Tibial artery (tissue), 4 donors: ENCODE measurements around the gene SYNPR.

Source experiments
- DNase-seq, 2 donors: peaks; one replicate each; pipeline ENCODE4 v3.0.0-alpha.2; 2019
- H3K27ac ChIP-seq, 2 donors: fragments of 200-600 bp; sonication (generic) in 1 of 2; 1 replicate in 1 of 2; 2 replicates in 1 of 2; pipeline ENCODE4 v1.5.1; 2018 to 2019; ENCODE audit warnings: mild to moderate bottlenecking in 1 of 2
- H3K27me3 ChIP-seq, 2 donors: fragments of 200-600 bp; sonication (generic) in 1 of 2; one replicate each; pipeline versions ENCODE4 v1.5.1 to v1.6.0; 2016 to 2019
- H3K36me3 ChIP-seq, 3 donors: fragments of 200-600 bp; sonication (generic) in 2 of 3; one replicate each; pipeline ENCODE4 v1.5.1; 2016 to 2019; ENCODE audit warnings: mild to moderate bottlenecking in 2 of 3
- H3K4me1 ChIP-seq, 4 donors: fragments of 200-600 bp; sonication (generic) in 2 of 4; 1 replicate in 3 of 4; 2 replicates in 1 of 4; pipeline ENCODE4 v1.5.1; 2016 to 2019
- H3K4me3 ChIP-seq, 2 donors: fragments of 200-600 bp; sonication (generic) in 1 of 2; 1 replicate in 1 of 2; 2 replicates in 1 of 2; pipeline ENCODE4 v1.5.1; 2018 to 2019; ENCODE audit warnings: mild to moderate bottlenecking in 2 of 2
- H3K9me3 ChIP-seq, 3 donors: fragments of 200-600 bp; sonication (generic) in 1 of 3; one replicate each; pipeline ENCODE4 v1.5.1; 2016 to 2019
- CTCF ChIP-seq, 2 experiments: fragments of 200-600 bp in 1 of 2; fragments of 450-650 bp in 1 of 2; IDR thresholded peaks; one replicate each; pipeline ENCODE4 v1.5.1; 2017 to 2019; ENCODE audit warnings: antibody characterized with exemption in 2 of 2, mild to moderate bottlenecking in 1 of 2, moderate library complexity in 1 of 2
- intact Hi-C: fragments of 100-400 bp; cut with DNase I; formaldehyde crosslinking; loops from one replicate; pipeline ENCODE4 v1.15.0; 2023; ENCODE audit warnings: low total_unique reads

The SYNPR gene

GRCh38 chr3:63514678-63515077 lies 236.6 kb downstream of the SYNPR start:
- TF ChIP-seq CTCF (IDR thresholded peaks at IDR 0.05) = no peak

GRCh38 chr3:63519426-63519825 lies 241.3 kb downstream of the SYNPR start:
- no peak overlapping the region for H3K27ac ChIP-seq
- H3K36me3 ChIP-seq = no peaks in the 10 kb centered on the region
- H3K9me3 ChIP-seq = no peaks in the 10 kb centered on the region
- no peak overlapping the region for H3K4me3 ChIP-seq
- intact Hi-C loops = no loop called here
- DNase-seq = no peak
- H3K27me3 ChIP-seq = no peaks in the 10 kb centered on the region
- H3K4me1 ChIP-seq = no peaks in the 10 kb centered on the region
- no peak for TF ChIP-seq CTCF (IDR thresholded peaks at IDR 0.05)

More at GRCh38 chr3:63514678-63515077, 236.6 kb downstream of the SYNPR start:
- Histone ChIP-seq H3K4me1 (no peaks in the 10 kb centered on the region), H3K27me3 (no peaks in the 10 kb centered on the region), H3K27ac (no peak overlapping the region), H3K36me3 (no peaks in the 10 kb centered on the region), H3K9me3 (no peaks in the 10 kb centered on the region), H3K4me3 (no peak overlapping the region)
- intact Hi-C loops = no loop called here
- no peak for DNase-seq

GRCh38 chr3:63521657-63522056 lies 243.5 kb downstream of the SYNPR start:
- Histone ChIP-seq H3K4me1 (no peaks in the 10 kb centered on the region), H3K4me3 (no peak overlapping the region), H3K27ac (no peak overlapping the region), H3K36me3 (no peaks in the 10 kb centered on the region), H3K9me3 (no peaks in the 10 kb centered on the region), H3K27me3 (no peaks in the 10 kb centered on the region)
- no peak for DNase-seq
- intact Hi-C loops = no loop called here
- TF ChIP-seq CTCF (IDR thresholded peaks at IDR 0.05) = no peak

GRCh38 chr3:63523100-63523499 lies 245.0 kb downstream of the SYNPR start:
- Histone ChIP-seq H3K4me3 (no peak overlapping the region), H3K27ac (no peak overlapping the region), H3K9me3 (no peaks in the 10 kb centered on the region), H3K4me1 (no peaks in the 10 kb centered on the region), H3K27me3 (no peaks in the 10 kb centered on the region), H3K36me3 (no peaks in the 10 kb centered on the region)
- no peak for DNase-seq
- intact Hi-C loops = no loop called here
- no peak for TF ChIP-seq CTCF (IDR thresholded peaks at IDR 0.05)

- Histone ChIP-seq H3K4me3 (no peak overlapping the region), H3K27ac (no peak overlapping the region), H3K36me3 (no peaks in the 10 kb centered on the region), H3K4me1 (no peaks in the 10 kb centered on the region), H3K27me3 (no peaks in the 10 kb centered on the region), H3K9me3 (no peaks in the 10 kb centered on the region)
- TF ChIP-seq CTCF (IDR thresholded peaks at IDR 0.05) = no peak
- no peak for DNase-seq
- intact Hi-C loops = no loop called here
Measured at GRCh38 chr3:63528325-63529000, 250.4 kb downstream of the SYNPR start.

GRCh38 chr3:63532521-63532920 lies 254.4 kb downstream of the SYNPR start:
- TF ChIP-seq CTCF (IDR thresholded peaks at IDR 0.05) = no peak
- no peaks in the 10 kb centered on the region for H3K36me3 ChIP-seq
- no peaks in the 10 kb centered on the region for H3K27me3 ChIP-seq
- H3K4me1 ChIP-seq = no peaks in the 10 kb centered on the region
- no peaks in the 10 kb centered on the region for H3K9me3 ChIP-seq
- intact Hi-C loops = no loop called here
- no peak overlapping the region for H3K27ac ChIP-seq
- H3K4me3 ChIP-seq = no peak overlapping the region
- DNase-seq = no peak
